Medulla oblongata (tissue), 1 donor: ENCODE results near the gene EMC9.

Source experiments
- DNase-seq: peaks from one replicate; pipeline ENCODE4 v3.0.0-alpha.2; 2015; ENCODE audit errors: extremely low spot score

EMC9 gene

GRCh38 chr14:24177041-24177825 lies 35.8 kb upstream of the EMC9 start:
- DNase-seq: no peak

GRCh38 chr14:24176599-24176998 lies 35.2 kb upstream of the EMC9 start:
- no peak for DNase-seq

DNA sequence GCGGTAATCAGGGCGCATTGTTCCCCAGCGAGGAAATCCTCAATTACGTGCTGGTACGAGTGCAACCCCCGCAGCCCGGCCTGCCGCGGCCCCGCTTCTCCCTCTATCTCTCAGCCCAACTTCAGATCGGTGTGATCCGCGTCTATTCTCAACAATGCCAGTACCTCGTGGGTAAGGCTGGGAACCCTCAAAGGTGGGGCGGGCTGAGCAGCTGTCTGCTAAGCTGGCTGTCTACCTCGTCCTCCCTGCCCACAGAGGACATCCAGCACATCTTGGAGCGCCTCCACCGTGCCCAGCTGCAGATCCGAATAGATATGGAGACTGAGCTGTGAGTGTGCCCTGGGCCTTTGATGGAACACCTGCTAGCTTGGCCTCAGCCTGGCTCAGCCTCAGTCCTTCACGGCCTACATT lies 31.5 kb upstream of the EMC9 start:
- no peak for DNase-seq

GRCh38 chr14:24172261-24172860 lies 31.0 kb upstream of the EMC9 start:
- no peak for DNase-seq

- peak; percentile 96 for DNase-seq
Measured at GRCh38 chr14:24171422-24172260, 30.2 kb upstream of the EMC9 start, which contains the start of gene REC8. Gene REC8 (plus strand): TSS chr14:24172080. CDS start chr14:24172553, 473 bp downstream.

- no peak for DNase-seq
Measured at GRCh38 chr14:24167469-24168114, 26.2 kb upstream of the EMC9 start.

- DNase-seq: no peak
Measured at GRCh38 chr14:24165785-24166184, 24.4 kb upstream of the EMC9 start.

GRCh38 chr14:24164518-24164991 lies 23.2 kb upstream of the EMC9 start:
- no peak for DNase-seq

DNA sequence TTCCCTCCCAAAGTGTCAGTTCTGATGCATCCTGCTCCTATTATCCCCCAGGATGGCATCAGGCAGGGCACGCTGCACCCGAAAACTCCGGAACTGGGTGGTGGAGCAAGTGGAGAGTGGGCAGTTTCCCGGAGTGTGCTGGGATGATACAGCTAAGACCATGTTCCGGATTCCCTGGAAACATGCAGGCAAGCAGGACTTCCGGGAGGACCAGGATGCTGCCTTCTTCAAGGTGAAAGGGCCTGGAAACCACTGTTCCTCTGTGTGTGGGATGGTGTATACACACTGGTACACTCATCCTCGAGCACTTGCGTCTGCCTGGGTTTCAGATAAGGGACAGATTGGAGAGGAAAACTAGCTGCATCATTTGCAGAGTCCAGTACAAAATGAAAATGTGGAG lies 20.7 kb upstream of the EMC9 start:
- DNase-seq: peak; percentile 28

- peak; percentile 98 for DNase-seq
Measured at GRCh38 chr14:24160850-24161804, 19.7 kb upstream of the EMC9 start, which contains the start of gene IRF9. Gene IRF9 (plus strand): TSS chr14:24161265. CDS start chr14:24162145, 880 bp downstream.

GRCh38 chr14:24160499-24160849 lies 19.1 kb upstream of the EMC9 start:
- no peak for DNase-seq

- DNase-seq: no peak
Measured at GRCh38 chr14:24159777-24160498, 18.5 kb upstream of the EMC9 start.

DNA sequence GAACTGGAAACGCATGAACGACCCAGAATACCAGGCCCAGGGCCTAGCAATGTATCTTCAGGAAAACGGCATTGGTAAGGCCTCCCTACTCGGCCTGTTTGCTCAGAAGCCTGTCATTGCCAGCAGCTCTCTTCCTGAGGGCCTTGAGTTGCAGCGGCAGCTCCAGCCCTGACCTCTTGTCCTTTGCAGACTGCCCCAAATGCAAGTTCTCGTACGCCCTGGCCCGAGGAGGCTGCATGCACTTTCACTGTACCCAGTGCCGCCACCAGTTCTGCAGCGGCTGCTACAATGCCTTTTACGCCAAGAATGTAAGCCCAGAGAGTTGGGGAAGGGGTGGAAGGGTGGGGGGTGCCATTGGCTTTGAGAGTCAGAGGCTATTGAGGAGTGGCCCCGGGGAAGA lies 15.9 kb upstream of the EMC9 start:
- no peak for DNase-seq

- no peak for DNase-seq
Measured at GRCh38 chr14:24156840-24157239, 15.4 kb upstream of the EMC9 start.

GRCh38 chr14:24155100-24155499 lies 13.7 kb upstream of the EMC9 start:
- DNase-seq: no peak

- no peak for DNase-seq
Measured at GRCh38 chr14:24151404-24152080, 10.2 kb upstream of the EMC9 start.

GRCh38 chr14:24150993-24151392 lies 9.6 kb upstream of the EMC9 start:
- DNase-seq: no peak

DNA sequence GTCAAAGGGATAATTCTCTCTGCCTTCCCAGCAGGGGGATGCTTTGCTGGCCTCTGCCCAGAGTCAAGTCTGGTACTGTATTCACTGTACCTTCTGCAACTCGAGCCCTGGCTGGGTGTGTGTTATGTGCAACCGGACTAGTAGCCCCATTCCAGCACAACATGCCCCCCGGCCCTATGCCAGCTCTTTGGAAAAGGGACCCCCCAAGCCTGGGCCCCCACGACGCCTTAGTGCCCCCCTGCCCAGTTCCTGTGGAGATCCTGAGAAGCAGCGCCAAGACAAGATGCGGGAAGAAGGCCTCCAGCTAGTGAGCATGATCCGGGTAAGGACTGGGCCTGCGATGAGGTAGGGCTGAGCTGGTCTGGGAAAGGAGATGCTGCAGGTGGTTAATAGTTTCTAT lies 9.2 kb upstream of the EMC9 start:
- no peak for DNase-seq

GRCh38 chr14:24150061-24150460 lies 8.7 kb upstream of the EMC9 start:
- no peak for DNase-seq
